Esophagus squamous epithelium (tissue), 4 donors: ENCODE results near the gene RBM20.

Experiments
- CTCF ChIP-seq, 6 experiments: fragments of 450-650 bp in 4 of 6; fragments of 200-600 bp in 2 of 6; sonication (generic) in 2 of 6; IDR thresholded peaks; one replicate each; pipeline ENCODE4 v1.5.1; 2016 to 2019; ENCODE audit warnings: antibody characterized with exemption in 6 of 6, mild to moderate bottlenecking in 4 of 6, moderate library complexity in 4 of 6
- POLR2A ChIP-seq, 4 donors: fragments of 450-650 bp; IDR thresholded peaks; one replicate each; pipeline ENCODE4 v1.6.1; 2017; ENCODE audit warnings: antibody characterized with exemption in 4 of 4, mild to moderate bottlenecking in 4 of 4, moderate library complexity in 3 of 4

- TF ChIP-seq CTCF (IDR thresholded peaks at IDR 0.05) (no peak), POLR2A (IDR thresholded peaks at IDR 0.05) (no peak)
Measured at GRCh38 chr10:110829721-110830410, 185.7 kb downstream of the RBM20 start.
